Ovary (tissue), 9 donors: ENCODE measurements around the gene ITPR2. TPM values are rescaled to one million over a fixed set of nuclear protein-coding genes. Genes with fewer than 3 reads are reported as not detected.

ENCODE experiments used
- DNase-seq, 5 donors: peaks; one replicate each; pipeline ENCODE4 v3.0.0-alpha.2; 2019 to 2020
- H3K27ac ChIP-seq, 2 donors: fragments of 200-600 bp; one replicate each; pipeline versions ENCODE4 v1.5.1 to v1.8.0; 2019 to 2022
- H3K27me3 ChIP-seq: fragments of 200-600 bp; one replicate; pipeline ENCODE4 v1.8.0; 2022
- H3K36me3 ChIP-seq: fragments of 200-600 bp; sonication (generic); one replicate; pipeline ENCODE4 v1.5.1; 2019
- H3K4me1 ChIP-seq: one replicate; pipeline ENCODE4 v1.8.1; 2013; ENCODE audit warnings: mild to moderate bottlenecking, moderate library complexity; ENCODE audit not compliant: insufficient read depth
- H3K4me3 ChIP-seq: fragments of 200-600 bp; sonication (generic); one replicate; pipeline ENCODE4 v1.5.1; 2017
- H3K9me3 ChIP-seq, 2 donors: fragments of 200-600 bp in 1 of 2; sonication (generic) in 1 of 2; one replicate each; pipeline versions ENCODE4 v1.5.1 to v1.8.1; 2013 to 2019; ENCODE audit warnings: mild to moderate bottlenecking in 1 of 2, moderate library complexity in 1 of 2
- EP300 ChIP-seq: sonication (generic); formaldehyde crosslinking; IDR thresholded peaks from one replicate; pipeline ENCODE4 v1.6.1; 2017; ENCODE audit warnings: antibody characterized with exemption
- POLR2A ChIP-seq: fragments of 450-650 bp; IDR thresholded peaks from one replicate; pipeline ENCODE4 v1.6.1; 2017; ENCODE audit warnings: antibody characterized with exemption, mild to moderate bottlenecking, moderate library complexity
- WGBS, 3 donors: extraction: QIAGEN DNeasy Blood & Tissue Kit in 1 of 3; methylation state at CpG; one replicate each; pipeline versions ENCODE4 v1.1.5 to v1.1.7; 2013 to 2017; 5-methylcytosine and 5-hydroxymethylcytosine counted together
- intact Hi-C, 4 donors: fragments of 100-400 bp; cut with DNase I; formaldehyde crosslinking; loops; one replicate each; pipeline versions ENCODE4 v1.11.0 to v1.15.1; 2022 to 2023
- polyA plus RNA-seq, 2 donors: library from polyadenylated mRNA; stranded (reverse); fragments of 200-250 nt in 1 of 2; fragments of 350-450 nt in 1 of 2; fragmentation: Illumina TruSeq in 1 of 2; extraction: RNeasy Lipid Tissue Mini Kit (QIAGEN cat#74804) in 1 of 2; gene quantifications; one replicate each; pipeline ENCODE4 v1.2.3, GENCODE V29; 2013 to 2014
- total RNA-seq, 7 donors: library from RNA; depleted of rRNA in 2 of 7; stranded (reverse); fragments of >200 nt in 2 of 7; fragmentation: NEBNext Ultra II Directional in 3 of 7; extraction: Animal tissue kit (Norgen Biotek cat#: 25700) in 3 of 7; gene quantifications; one replicate each; pipeline versions ENCODE4 v1.1.0 to v1.2.4, GENCODE V29; 2016 to 2023
- TF ChIP-seq, protein P1 (sequence below), 3 donors: fragments of 450-650 bp in 2 of 3; fragments of 200-600 bp in 1 of 3; IDR thresholded peaks; one replicate each; pipeline versions ENCODE4 v1.5.1 to v1.8.0; 2016 to 2022; ENCODE audit warnings: antibody characterized with exemption in 3 of 3, mild to moderate bottlenecking in 1 of 3
- donor health status: DM: no; HTN: no; CAD: no; lungs with moderate emphysema.
- donor health status: DM: no; HTN: no; CAD: no.
- donor health status: Bipolar disorder and iron deficiency.
- donor health status: DM: yes; HTN: yes; CAD: no.
- donor health status: DM: no; HTN: no; CAD: no.
- donor health status: DM: yes; HTN: yes; CAD: no.

ITPR2 gene
- total and polyA plus RNA-seq, 9 donors = 5.9 to 51.1 (median 32.9) TPM

DNA sequence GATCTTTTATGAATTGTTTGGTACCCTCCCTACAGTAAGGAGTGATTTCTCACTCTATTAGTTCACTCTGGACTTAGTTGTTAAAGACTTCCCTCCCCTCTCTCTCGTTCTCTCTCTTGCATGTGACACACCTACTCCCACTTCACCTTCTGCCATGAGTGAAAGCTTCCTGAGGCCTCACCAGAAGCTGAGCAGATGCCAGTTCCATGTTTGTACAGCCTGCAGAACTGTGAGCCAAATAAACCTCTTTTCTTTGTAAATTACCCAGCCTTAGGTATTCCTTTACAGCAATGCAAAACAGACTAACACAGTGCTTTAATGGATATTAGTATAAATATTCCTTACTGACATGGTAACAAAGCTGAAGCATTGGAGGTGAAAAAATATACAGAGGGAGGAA lies 450.0 kb downstream of the ITPR2 start:
- no peak overlapping the region for H3K4me3 ChIP-seq
- no peaks in the 10 kb centered on the region for H3K9me3 ChIP-seq
- 93 to 100% (median 94%) methylated on average over 1 of the region's 1 CpG for WGBS, 3 donors
- DNase-seq = no peak
- TF ChIP-seq EP300 (no peak), POLR2A (no peak)
- TF ChIP-seq, protein P1, sequence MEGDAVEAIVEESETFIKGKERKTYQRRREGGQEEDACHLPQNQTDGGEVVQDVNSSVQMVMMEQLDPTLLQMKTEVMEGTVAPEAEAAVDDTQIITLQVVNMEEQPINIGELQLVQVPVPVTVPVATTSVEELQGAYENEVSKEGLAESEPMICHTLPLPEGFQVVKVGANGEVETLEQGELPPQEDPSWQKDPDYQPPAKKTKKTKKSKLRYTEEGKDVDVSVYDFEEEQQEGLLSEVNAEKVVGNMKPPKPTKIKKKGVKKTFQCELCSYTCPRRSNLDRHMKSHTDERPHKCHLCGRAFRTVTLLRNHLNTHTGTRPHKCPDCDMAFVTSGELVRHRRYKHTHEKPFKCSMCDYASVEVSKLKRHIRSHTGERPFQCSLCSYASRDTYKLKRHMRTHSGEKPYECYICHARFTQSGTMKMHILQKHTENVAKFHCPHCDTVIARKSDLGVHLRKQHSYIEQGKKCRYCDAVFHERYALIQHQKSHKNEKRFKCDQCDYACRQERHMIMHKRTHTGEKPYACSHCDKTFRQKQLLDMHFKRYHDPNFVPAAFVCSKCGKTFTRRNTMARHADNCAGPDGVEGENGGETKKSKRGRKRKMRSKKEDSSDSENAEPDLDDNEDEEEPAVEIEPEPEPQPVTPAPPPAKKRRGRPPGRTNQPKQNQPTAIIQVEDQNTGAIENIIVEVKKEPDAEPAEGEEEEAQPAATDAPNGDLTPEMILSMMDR (IDR thresholded peaks at IDR 0.05) = no peak
- no peaks in the 10 kb centered on the region for H3K36me3 ChIP-seq
- intact Hi-C loops = no loop called here
- H3K4me1 ChIP-seq = no peaks in the 10 kb centered on the region
- no peak overlapping the region for H3K27ac ChIP-seq
- H3K27me3 ChIP-seq = no peaks in the 10 kb centered on the region

DNA sequence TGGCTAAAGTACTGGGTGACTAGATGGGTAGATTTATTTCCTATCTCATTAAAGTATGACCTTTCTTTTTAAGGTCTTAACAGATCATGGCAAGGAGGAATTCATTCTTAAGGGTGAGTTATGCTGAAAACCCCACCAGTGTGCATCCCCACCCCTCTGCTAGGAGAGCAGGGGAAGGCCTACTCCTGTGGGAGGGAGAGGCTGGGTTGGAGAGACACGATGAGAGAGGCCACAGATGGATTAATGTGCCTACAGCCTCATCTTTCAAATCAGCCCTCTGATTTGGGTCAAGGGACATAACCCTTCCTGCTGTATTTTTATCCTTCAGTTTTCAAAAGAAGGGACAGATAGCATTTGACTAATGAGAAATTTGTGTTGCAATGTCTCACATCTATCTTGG lies 452.1 kb downstream of the ITPR2 start:
- 56 to 71% (median 59%) methylated on average over 1 of the region's 1 CpG for WGBS, 3 donors
- Histone ChIP-seq H3K27ac (no peak overlapping the region), H3K9me3 (no peaks in the 10 kb centered on the region), H3K4me3 (no peak overlapping the region), H3K4me1 (no peaks in the 10 kb centered on the region), H3K27me3 (no peaks in the 10 kb centered on the region), H3K36me3 (no peaks in the 10 kb centered on the region)
- DNase-seq = no peak
- TF ChIP-seq EP300 (no peak), POLR2A (no peak)
- TF ChIP-seq, protein P1 (IDR thresholded peaks at IDR 0.05) = no peak
- intact Hi-C loops = no loop called here

DNA sequence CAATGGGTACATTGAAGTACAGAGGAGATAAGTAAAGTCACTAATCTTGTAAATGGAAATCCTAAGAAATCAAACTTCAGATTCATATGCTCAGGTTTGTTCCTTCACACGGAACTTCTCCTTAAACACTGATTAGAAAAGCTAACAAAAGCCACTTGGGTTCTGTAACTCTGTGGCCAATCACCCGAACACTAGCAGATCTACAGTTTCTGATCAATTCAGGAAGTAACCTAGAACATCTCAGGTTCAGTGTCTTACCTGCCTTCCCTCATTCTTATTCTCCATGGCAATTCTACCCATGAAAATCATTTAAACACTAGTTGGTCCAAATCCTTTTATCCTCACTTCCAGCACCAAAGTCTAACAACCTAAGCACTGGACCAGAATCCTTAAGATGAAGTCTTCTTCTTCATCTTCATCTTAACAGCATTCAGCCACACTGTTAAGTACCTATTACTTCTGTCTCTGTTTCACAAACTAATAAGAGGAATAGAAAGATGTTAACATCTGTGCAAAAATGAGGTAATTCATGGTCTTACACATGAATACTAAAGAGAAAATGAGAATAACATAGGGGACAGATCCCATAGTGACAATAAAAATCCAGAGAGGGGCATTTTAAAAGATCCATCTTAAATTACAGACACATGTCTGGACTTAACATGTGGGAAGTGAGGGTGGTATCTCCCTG lies 453.1 kb downstream of the ITPR2 start:
- 94 to 97% (median 96%) methylated on average over 2 of the region's 2 CpGs for WGBS, 3 donors
- Histone ChIP-seq H3K27ac (no peak overlapping the region), H3K4me3 (no peak overlapping the region), H3K27me3 (no peaks in the 10 kb centered on the region), H3K9me3 (no peaks in the 10 kb centered on the region), H3K4me1 (no peaks in the 10 kb centered on the region), H3K36me3 (no peaks in the 10 kb centered on the region)
- TF ChIP-seq, protein P1 (IDR thresholded peaks at IDR 0.05) = no peak
- no peak for TF ChIP-seq POLR2A
- no peak for TF ChIP-seq EP300
- no peak for DNase-seq
- intact Hi-C loops = no loop called here

DNA sequence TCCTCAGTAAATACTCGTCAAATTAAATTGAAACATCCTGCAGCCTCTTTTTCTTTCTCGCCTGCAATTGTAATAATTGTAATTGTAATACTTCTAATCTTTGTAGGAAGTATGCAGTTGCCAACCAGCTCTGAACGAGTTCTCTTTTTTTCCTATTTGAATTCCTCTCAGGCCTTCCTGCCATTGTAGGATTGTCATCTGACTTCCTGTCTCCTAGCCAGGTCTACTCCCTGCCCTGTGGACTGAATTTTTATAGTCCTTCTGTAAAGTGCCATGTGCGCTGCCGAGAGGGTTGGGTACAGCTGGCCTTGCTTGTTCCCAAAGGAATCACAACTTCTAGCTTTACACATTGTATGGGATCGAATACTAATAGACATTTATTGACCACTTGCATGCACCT lies 454.3 kb downstream of the ITPR2 start:
- no peak for DNase-seq
- no peak overlapping the region for H3K27ac ChIP-seq

More for the DNA sequence above, 454.3 kb downstream of the ITPR2 start:
- TF ChIP-seq, protein P1 (IDR thresholded peaks at IDR 0.05) = no peak
- TF ChIP-seq POLR2A (no peak), EP300 (no peak)
- H3K9me3 ChIP-seq = no peaks in the 10 kb centered on the region
- H3K27me3 ChIP-seq = no peaks in the 10 kb centered on the region
- 75 to 78% (median 78%) methylated on average over 6 of the region's 6 CpGs for WGBS, 3 donors
- H3K36me3 ChIP-seq = no peaks in the 10 kb centered on the region
- H3K4me3 ChIP-seq = no peak overlapping the region
- intact Hi-C loops = no loop called here
- no peaks in the 10 kb centered on the region for H3K4me1 ChIP-seq
